ENCODE results near the gene PRKCD. TPM values are rescaled to one million over a fixed set of nuclear protein-coding genes. Genes with fewer than 3 reads are reported as not detected.

PRKCD gene
- total RNA-seq, 2 donors from 2014 or later, result 11.1 to 14.8 TPM

DNA sequence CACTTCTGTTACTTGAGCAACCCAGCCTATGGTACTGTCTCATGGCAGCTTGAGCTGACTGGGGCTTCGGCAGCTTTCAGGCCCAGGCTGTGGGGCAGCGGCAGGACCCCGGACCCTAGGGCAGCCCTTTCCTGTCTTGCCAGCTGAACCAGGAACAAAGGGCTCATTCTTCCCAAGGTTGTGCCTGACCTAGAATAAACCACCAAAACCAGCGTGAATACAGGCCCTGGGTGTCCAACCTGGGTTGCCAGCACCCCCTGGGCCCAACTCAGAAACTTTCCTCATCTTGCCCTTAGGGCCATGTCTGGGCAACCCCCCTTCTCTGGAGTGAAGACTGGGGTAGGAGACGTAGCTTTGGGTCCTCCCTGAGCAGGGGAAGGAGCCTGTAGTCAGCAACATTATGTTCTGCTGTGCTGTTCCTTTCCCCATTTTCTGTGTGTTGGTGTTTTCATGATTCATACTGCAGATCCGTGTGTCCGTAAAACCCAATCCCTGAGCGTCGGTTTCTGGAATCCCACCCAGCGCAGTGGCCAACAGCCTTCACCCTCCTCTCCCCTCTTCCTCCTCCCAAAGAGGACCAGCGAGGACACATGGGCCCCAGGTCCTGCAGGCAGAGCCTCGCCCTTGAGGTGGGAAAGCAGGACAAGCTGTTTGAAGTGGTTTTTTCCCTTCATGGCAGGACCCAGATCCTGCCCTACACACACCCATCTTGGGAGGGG, 61.3 kb downstream of the PRKCD start:
- no peaks in the 10 kb centered on the region for H3K4me1 ChIP-seq
- H3K27ac ChIP-seq, result no peak overlapping the region
- peaks cover 38% of the 10 kb centered on the region for H3K36me3 ChIP-seq
- TF ChIP-seq, protein P1, sequence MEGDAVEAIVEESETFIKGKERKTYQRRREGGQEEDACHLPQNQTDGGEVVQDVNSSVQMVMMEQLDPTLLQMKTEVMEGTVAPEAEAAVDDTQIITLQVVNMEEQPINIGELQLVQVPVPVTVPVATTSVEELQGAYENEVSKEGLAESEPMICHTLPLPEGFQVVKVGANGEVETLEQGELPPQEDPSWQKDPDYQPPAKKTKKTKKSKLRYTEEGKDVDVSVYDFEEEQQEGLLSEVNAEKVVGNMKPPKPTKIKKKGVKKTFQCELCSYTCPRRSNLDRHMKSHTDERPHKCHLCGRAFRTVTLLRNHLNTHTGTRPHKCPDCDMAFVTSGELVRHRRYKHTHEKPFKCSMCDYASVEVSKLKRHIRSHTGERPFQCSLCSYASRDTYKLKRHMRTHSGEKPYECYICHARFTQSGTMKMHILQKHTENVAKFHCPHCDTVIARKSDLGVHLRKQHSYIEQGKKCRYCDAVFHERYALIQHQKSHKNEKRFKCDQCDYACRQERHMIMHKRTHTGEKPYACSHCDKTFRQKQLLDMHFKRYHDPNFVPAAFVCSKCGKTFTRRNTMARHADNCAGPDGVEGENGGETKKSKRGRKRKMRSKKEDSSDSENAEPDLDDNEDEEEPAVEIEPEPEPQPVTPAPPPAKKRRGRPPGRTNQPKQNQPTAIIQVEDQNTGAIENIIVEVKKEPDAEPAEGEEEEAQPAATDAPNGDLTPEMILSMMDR (IDR thresholded peaks at IDR 0.05), result no peak
- no peaks in the 10 kb centered on the region for H3K27me3 ChIP-seq
- no peak overlapping the region for H3K4me3 ChIP-seq
- no peak for DNase-seq (ENCODE audit: low spot score)
- no peaks in the 10 kb centered on the region for H3K9me3 ChIP-seq

DNA sequence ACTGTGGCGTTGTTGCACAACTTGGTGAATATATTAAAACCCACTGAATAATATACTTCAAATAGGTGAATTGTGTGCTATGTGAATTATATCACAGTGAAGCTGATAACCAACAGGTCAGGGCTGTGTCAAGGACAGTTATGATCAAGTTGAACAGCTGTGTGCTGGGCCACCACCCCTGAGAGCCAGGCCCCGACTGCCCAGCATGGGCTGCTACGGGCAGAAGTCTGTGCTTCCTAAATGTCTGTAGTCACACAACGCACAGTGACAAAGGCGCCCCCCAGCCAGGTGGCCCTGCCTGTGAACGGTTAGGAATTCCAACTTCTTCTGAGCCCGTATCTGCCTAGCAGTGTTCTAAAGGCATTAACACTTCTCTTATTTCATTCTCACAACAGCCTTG, 62.0 kb downstream of the PRKCD start:
- no peak for DNase-seq (ENCODE audit: low spot score)
- Histone ChIP-seq H3K27me3 (no peaks in the 10 kb centered on the region), H3K36me3 (peaks cover 45% of the 10 kb centered on the region), H3K27ac (no peak overlapping the region), H3K9me3 (no peaks in the 10 kb centered on the region), H3K4me1 (no peaks in the 10 kb centered on the region), H3K4me3 (no peak overlapping the region)
- TF ChIP-seq, protein P1 (IDR thresholded peaks at IDR 0.05), result no peak

DNA sequence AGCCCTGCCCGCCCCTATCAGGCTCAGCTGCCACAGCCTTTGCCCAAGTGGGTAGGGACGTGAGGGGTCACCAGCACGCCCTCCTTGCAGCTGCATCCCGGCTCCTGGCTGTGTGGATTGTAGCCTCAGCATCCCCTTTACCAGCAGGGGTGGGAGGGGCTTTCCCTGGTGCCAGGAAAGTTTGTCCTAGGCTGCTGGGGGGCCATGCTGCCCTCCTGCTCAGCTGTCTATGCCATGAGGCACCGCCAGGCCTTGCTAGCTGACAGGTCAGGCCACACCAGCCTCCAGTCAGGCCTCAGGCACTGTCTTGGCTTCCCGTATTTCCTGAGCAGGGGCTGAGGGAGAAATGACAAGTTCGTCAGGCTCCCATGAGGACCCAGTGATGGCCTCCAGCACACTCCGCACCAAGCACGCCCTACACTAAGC, 62.5 kb downstream of the PRKCD start:
- no peaks in the 10 kb centered on the region for H3K27me3 ChIP-seq
- H3K4me1 ChIP-seq, result no peaks in the 10 kb centered on the region
- no peak overlapping the region for H3K4me3 ChIP-seq
- H3K36me3 ChIP-seq, result peaks cover 50% of the 10 kb centered on the region
- TF ChIP-seq, protein P1 (IDR thresholded peaks at IDR 0.05), result no peak
- H3K9me3 ChIP-seq, result no peaks in the 10 kb centered on the region
- no peak for DNase-seq (ENCODE audit: low spot score)
- no peak overlapping the region for H3K27ac ChIP-seq

DNA sequence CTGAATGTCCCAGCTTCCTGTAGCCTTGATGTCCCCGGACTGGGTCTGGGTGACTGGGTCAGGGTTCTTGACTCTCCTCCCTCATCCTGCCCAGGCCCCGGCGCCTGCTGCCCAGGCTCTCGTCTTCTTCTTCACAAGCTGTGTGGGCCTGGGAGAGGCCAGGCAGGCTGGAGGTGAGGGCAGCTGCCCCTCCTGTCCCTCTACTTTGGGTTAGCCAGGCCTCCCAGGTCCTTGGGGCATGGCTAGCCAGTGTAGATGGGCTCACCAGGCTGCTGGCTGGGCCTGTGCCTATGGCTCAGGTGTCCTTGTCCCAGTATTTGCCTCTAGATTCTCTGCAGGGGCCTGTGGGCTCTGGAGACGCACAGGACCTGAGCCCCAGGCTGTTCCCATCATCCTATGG, 63.0 kb downstream of the PRKCD start:
- Histone ChIP-seq H3K4me3 (no peak overlapping the region), H3K9me3 (no peaks in the 10 kb centered on the region), H3K27me3 (no peaks in the 10 kb centered on the region), H3K36me3 (peaks cover 55% of the 10 kb centered on the region), H3K4me1 (no peaks in the 10 kb centered on the region), H3K27ac (no peak overlapping the region)
- DNase-seq (ENCODE audit: low spot score), result no peak
- TF ChIP-seq, protein P1 (IDR thresholded peaks at IDR 0.05), result no peak

DNA sequence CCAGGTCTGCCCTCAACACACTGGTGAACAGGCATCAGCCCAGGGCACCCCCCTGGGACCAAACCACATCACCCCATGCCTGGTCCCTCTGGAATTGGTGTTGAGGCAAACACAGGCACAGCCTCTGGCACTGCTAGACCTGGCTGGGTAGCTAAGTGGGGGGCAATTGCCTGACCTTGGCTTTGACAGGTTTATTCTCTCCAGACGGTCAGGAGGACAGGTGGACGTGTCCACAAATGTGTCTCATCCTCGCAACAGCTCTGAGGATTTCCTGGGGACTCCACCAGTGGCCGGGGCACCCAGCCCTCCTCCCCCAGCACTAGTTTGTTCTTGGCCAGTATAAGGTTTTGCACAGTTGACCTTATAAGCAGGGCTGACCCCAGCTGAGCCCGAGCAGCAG, 63.5 kb downstream of the PRKCD start:
- no peaks in the 10 kb centered on the region for H3K9me3 ChIP-seq
- H3K27ac ChIP-seq, result no peak overlapping the region

More for the DNA sequence above, 63.5 kb downstream of the PRKCD start:
- Histone ChIP-seq H3K36me3 (peaks cover 60% of the 10 kb centered on the region), H3K4me1 (no peaks in the 10 kb centered on the region), H3K27me3 (no peaks in the 10 kb centered on the region), H3K4me3 (no peak overlapping the region)
- TF ChIP-seq, protein P1 (IDR thresholded peaks at IDR 0.05), result no peak
- DNase-seq (ENCODE audit: low spot score), result no peak
